ENCODE data around the gene GRID1.

GRID1 gene

GRCh38 chr10:86353506-86354485 is 12.8 kb downstream of the GRID1 start:
- no peak for DNase-seq

GRCh38 chr10:86350897-86351296 is 15.7 kb downstream of the GRID1 start:
- DNase-seq, result no peak

- DNase-seq, result no peak
Measured at GRCh38 chr10:86349940-86350630, 16.5 kb downstream of the GRID1 start.

GRCh38 chr10:86349474-86349873 is 17.1 kb downstream of the GRID1 start:
- peak in 1 of 4 experiments; percentile 25 for DNase-seq

GRCh38 chr10:86348321-86349210 is 18.0 kb downstream of the GRID1 start:
- peak in 1 of 4 experiments; percentile 38 for DNase-seq

DNA sequence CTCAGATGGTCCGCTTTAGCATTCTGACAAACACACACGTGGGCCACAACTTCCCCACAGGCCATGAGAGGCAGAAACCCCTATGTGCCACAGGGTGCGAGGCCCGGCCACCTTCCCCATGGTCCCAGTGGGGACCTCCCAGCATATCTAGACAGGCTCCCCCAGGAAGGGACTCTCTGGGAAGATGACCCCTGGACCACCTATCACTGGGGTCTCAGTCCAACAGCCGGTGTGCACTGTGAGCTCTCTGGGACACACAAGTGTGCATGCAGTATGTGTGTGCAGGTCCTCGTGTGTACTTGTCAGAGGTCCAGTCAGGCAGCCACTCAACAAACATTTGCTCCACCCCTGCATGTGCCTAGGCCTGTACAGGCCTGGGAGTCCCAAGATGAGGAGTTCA is 18.7 kb downstream of the GRID1 start:
- DNase-seq, result no peak

DNA sequence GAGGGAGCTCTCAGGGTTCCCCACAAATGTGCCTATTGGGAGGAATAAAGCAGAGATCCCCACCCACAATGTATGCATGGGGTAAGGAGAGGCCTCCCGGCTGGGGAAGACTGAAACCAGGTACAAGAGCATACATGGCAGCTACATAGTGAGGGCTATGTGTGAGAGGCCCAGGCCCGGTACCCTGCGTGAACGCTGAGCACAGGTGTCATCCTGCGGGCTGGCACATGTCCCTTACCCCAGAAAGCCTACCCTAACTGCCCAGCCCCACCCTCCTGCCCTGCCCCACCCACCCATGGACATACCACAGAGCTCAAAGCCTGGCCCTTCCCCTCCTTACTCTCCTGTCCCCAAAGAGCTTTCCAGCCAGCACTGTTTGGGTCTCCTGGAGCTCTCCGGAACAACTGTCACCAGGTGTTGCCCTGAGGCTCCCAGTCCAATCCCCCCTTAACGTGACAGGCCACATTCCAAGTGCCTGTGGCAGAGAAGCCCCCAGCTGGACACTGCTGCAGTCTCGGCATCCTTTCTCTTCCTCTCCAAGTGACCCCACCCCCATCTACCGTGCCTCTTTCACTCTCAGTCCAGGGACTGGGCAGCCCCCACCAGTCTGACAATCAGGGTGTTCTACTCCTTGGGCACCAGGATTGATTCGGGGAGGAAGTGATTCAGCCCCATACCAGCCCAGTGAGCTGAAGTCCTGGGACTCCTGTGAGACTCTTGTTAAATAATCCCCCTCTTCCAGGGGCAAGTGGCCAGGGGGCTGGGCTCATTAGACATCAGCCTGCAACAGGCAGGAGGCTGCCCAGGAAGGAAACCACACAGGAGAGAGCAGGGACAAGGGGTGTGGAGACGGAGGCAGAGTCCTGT is 19.6 kb downstream of the GRID1 start:
- DNase-seq, result no peak

- no peak for DNase-seq
Measured at GRCh38 chr10:86345859-86346798, 20.5 kb downstream of the GRID1 start.

GRCh38 chr10:86345296-86345858 is 21.2 kb downstream of the GRID1 start:
- no peak for DNase-seq

DNA sequence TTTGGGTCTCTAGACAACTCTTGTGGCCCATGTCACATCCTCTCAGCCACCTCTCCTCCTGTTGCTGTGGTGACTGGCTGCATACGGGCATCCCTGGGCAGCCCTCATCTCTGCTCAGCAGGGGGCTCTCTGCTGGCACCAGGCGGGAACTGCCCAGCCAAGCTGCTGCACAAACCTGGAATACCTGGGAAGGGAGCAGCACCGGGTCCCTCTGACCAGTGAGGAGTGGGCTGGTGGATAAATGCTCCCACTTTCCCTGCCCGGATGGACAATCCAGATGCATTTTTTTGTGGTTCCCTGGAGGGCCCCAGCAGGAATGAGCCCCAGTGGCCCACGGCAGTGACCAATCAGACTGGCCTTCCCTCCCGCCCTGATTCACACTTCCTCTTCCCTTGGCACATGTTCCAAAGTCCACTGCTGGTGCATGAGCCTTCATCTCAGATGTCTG is 21.9 kb downstream of the GRID1 start:
- DNase-seq, result peak in 3 of 4 experiments; percentile 41 to 61 (median 46)

DNA sequence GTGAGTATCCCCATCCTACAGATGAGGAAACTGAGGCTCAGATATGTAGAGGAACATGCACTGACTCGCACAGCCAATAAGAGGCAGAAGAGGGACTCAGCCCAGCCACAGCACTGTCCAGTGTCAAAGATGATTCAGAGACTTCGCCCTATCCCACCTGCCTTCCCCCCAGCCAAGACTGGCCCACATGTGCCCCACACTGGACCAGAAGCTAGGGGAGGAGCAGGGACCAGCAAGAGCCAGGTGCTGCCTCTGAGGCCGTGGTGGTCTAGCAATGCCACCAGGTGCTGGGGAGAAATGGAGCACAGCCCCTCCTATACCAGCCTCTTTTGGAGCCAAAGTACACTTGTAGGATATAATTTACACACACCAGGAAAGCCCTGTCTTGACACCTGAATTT is 22.3 kb downstream of the GRID1 start:
- DNase-seq, result no peak

- no peak for DNase-seq
Measured at GRCh38 chr10:86343761-86344160, 22.8 kb downstream of the GRID1 start.

DNA sequence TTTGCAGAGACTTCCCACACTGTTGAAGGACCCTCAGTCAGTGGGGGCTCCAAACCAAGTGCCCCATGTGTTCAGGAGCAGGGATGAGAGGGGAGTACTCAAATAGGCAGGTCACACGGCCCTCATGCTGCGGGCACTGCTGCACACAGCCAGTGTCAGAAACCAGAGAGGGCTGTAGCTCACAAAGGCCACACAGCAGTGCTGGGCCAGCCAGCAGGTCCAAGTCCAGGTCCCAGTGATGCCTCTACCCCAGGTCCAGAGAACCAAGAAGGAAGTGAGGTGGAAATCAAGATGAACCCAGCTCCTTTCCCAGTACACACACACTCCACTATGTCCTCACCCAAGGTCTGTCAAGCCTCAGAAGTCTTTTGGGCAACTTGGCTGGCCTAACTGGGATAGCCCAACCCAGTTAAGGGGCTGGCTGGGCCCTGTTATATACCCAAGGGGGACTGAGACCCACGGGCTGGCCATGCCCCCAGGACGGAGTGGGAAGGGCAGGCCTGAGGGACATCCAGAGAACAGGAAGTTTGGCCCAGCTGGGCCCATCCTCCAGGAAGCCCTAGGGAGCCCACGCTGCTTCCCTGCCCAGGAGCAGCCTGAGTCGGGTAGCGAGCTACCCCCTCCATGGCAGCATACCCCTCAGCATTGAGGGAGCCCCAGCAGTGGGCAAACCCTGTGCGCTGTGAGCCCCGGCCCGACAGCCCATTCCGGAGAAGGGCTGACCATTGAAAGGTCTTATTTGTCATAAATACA is 24.3 kb downstream of the GRID1 start:
- DNase-seq, result no peak

- DNase-seq, result peak in 1 of 4 experiments; percentile 25
Measured at GRCh38 chr10:86341361-86341811, 25.2 kb downstream of the GRID1 start.

GRCh38 chr10:86340991-86341260 is 25.7 kb downstream of the GRID1 start:
- no peak for DNase-seq

DNA sequence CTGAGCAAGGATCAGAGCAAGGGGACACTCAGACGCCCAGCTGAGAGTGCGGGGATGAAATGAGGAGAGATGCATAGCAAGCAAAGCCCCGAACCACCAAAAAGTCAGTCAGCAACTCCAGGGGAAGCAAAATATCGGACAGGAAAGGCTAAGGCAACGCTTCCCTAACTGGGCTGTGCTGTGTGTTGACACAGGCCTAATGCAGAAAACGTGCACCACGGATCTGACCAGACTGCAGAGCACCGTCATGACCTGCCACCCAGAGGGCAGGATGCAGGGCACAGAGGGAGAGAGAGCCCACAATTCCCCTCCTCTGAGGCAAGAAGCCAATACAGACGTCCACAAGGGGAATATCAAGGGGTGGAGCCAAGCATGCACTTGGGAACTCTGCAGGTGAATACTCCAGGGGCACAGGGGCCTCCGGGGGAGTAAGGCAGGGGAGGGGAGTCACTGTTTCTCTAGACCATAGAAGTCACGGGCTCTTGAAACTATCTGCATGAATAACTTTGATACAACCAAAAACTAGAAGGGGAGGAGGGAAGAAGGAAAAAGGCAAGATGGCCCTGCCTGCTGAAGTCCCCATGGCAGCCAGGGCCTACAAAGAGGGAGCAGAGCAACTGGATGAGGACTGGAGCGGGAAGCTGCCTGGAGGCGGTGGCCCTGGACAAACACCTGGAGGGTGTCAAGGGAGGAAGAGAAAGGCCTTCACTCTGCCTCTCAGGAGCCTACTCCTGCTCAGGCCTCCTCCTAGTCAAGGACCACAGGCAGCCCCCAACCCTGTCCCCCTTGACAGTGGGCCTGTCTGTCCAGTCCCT is 26.2 kb downstream of the GRID1 start:
- DNase-seq, result no peak

- DNase-seq, result no peak
Measured at GRCh38 chr10:86339226-86339865, 27.2 kb downstream of the GRID1 start.

DNA sequence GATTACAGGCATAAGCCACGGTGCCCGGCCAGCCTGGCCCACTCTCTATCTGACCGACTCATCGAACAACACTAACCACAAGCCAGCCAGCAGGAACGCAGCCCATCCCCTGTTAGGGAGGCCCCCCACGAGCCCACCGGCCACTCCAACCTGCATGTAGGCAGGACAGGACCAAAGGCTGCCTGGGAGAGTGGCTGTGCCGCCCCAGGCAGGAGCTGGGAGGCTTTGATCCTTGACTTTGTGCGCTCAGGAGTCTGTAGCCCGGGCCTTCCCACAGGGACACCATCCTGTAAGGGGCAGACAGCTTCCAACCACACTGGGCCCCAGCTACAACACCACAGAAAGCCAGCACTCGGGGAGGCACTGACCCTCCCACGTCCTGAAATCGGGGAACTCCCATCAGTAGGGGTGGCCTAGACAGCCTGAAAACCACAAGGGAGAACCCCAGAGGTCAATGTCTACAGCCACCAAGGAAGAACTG is 29.4 kb downstream of the GRID1 start:
- DNase-seq, result peak; percentile 16 to 66 (median 59)

All from suppressor macrophage (primary cell).